K562 (cell line): ENCODE data around the gene LGR6. TPM values are rescaled to one million over a fixed set of nuclear protein-coding genes. Genes with fewer than 3 reads are reported as not detected.

Experiments used
- BMI1 ChIP-seq: fragments of 150-350 bp; IDR thresholded peaks from 2 replicates; pipeline ENCODE4 v1.6.1; 2014; ENCODE audit warnings: low read length
- HNRNPK ChIP-seq: fragments of 200-400 bp; formaldehyde crosslinking; IDR thresholded peaks from one replicate; pipeline ENCODE4 v1.6.1; 2018; ENCODE audit warnings: mild to moderate bottlenecking, low read depth, low read length; ENCODE audit not compliant: poor library complexity, severe bottlenecking
- JUN ChIP-seq, 2 experiments: sonication (generic) in 1 of 2; formaldehyde crosslinking in 1 of 2; IDR thresholded peaks; 2 replicates each; pipeline versions ENCODE4 v1.6.1 to v1.8.0; 2012 to 2022; ENCODE audit warnings: borderline replicate concordance in 2 of 2, mild to moderate bottlenecking in 2 of 2, improper control_type of control experiment in 1 of 2, low read depth in 1 of 2, low read length in 1 of 2, missing genetic modification reagents in 1 of 2
- MEF2A ChIP-seq: IDR thresholded peaks from 2 replicates; pipeline ENCODE4 v1.6.1; 2011; ENCODE audit warnings: low read depth, mild to moderate bottlenecking, low read length, moderate library complexity; ENCODE audit not compliant: control insufficient read depth
- NCOR1 ChIP-seq: fragments of 450-650 bp; IDR thresholded peaks from 2 replicates; pipeline ENCODE4 v1.6.1; 2016; ENCODE audit warnings: mild to moderate bottlenecking, moderate library complexity
- PCBP2 ChIP-seq: fragments of 200-400 bp; formaldehyde crosslinking; IDR thresholded peaks from 2 replicates; pipeline ENCODE4 v1.6.1; 2018; ENCODE audit warnings: low read length, low read depth, mild to moderate bottlenecking, moderate library complexity; ENCODE audit not compliant: poor library complexity, severe bottlenecking
- SMARCA4 ChIP-seq: fragments of 450-650 bp; IDR thresholded peaks from 2 replicates; pipeline ENCODE4 v1.6.1; 2016
- XRCC5 ChIP-seq: fragments of 200-400 bp; formaldehyde crosslinking; IDR thresholded peaks from 2 replicates; pipeline ENCODE4 v1.6.1; 2017; ENCODE audit warnings: low read depth, mild to moderate bottlenecking, low read length
- ZNF239 ChIP-seq: fragments of 250-450 bp; sonication (Bioruptor Pico); IDR thresholded peaks from 2 replicates; pipeline ENCODE4 v1.4.0; 2020; ENCODE audit warnings: mild to moderate bottlenecking
- ZNF316 ChIP-seq: fragments of 450-650 bp; IDR thresholded peaks from 2 replicates; pipeline ENCODE4 v1.6.1; 2016
- ZNF347 ChIP-seq: fragments of 450-650 bp; formaldehyde crosslinking; IDR thresholded peaks from 2 replicates; pipeline ENCODE4 v1.4.0; 2020; ENCODE audit warnings: low read depth, mild to moderate bottlenecking, moderate library complexity
- polyA plus RNA-seq, 8 experiments: library from polyadenylated mRNA; depleted of rRNA in 4 of 8; stranded (reverse) in 5 of 8; unstranded in 3 of 8; fragments of >200 nt; fragmentation: Nextera tagmentation in 2 of 8; fragmentation: Illumina TruSeq in 1 of 8; extraction: Ambion mirVana in 2 of 8; extraction: Trizol in 1 of 8; gene quantifications; 2 replicates each; pipeline versions ENCODE4 v1.2.1 to v1.2.3, GENCODE V29; 2011 to 2014; ENCODE audit warnings: inconsistent platforms in 1 of 8, missing spikeins in 1 of 8
- total RNA-seq, 7 experiments: library from RNA; depleted of rRNA in 6 of 7; stranded (reverse); fragments of >200 nt in 6 of 7; fragmentation: Illumina TruSeq in 2 of 7; extraction: Trizol in 2 of 7; gene quantifications; 2 replicates each; pipeline versions ENCODE4 v1.2.1 to v1.2.3, GENCODE V29; 2011 to 2021; ENCODE audit warnings: low replicate concordance in 1 of 7
- TF ChIP-seq, protein P1 (sequence below): fragments of 150-350 bp; IDR thresholded peaks from 2 replicates; pipeline ENCODE4 v1.6.1; 2014; ENCODE audit warnings: low read depth, mild to moderate bottlenecking, low read length, borderline replicate concordance
- TF ChIP-seq, protein P2 (sequence below): fragments of 450-650 bp; IDR thresholded peaks from 2 replicates; pipeline ENCODE4 v1.6.1; 2018; ENCODE audit warnings: mild to moderate bottlenecking, low read depth; ENCODE audit not compliant: partially characterized antibody
- TF ChIP-seq, protein P3 (sequence below): fragments of 450-650 bp; IDR thresholded peaks from 2 replicates; pipeline ENCODE4 v1.7.0; 2016; ENCODE audit warnings: borderline replicate concordance
- TF ChIP-seq, protein P4 (sequence below): fragments of 450-650 bp; formaldehyde crosslinking; IDR thresholded peaks from 2 replicates; pipeline ENCODE4 v1.4.0; 2022; ENCODE audit warnings: missing genetic modification characterization
- TF ChIP-seq, protein P5 (sequence below): fragments of 450-650 bp; formaldehyde crosslinking; IDR thresholded peaks from 2 replicates; pipeline ENCODE4 v1.4.0; 2022; ENCODE audit warnings: missing genetic modification characterization

The LGR6 gene
- total and polyA plus RNA-seq, 9 of the 15 experiments (the other 6 are each of a cell fraction or from before 2014, with no cell fraction given) = 0.01 to 0.54 (median 0.17) TPM; not detected in 1

DNA sequence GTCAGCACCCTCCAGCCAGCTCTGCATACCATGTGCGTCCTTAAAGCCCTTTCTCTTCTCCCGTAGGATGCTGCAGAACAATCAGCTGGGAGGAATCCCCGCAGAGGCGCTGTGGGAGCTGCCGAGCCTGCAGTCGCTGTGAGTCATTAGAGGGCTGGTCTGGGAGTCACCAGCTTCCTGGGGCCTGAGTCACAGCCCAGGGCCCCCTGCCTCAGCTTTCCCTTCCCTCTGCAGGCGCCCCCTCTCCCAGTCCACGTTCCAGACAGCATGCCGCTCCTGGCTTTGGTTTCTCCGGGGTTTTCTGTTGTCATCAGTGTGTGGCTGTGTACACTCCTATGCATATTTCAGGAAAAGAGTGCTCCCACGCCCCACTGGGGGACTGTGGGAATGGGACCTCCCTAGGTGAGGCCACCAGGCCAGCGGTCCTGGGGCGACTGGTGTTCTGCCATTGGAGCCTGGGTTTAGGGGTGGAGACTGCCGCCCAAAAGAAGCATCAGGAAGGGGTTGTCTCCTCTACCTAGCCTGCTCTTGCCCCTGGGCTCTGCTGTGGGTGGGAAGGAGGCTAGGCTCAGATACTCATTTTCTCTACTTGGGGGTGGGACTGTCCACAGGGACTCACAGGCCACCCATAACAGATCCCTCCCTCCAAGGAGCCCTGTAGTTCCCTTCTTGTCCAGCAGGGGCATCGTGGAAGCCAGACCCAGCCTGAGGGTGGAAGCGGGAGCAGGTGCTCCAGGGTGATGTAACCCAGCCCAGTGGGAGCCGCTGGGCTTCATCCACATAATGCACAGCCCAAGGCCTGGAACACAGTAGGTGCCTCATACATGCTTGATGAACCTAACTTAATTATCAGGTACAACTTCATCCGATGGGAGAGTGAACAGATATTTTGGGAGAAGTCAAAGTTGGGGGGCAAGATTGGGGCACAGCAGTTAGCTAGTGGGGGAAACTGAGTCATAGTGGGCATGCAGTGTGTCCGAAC is 42.5 kb downstream of the LGR6 start (continued):
- peak; percentile 70; the same call in 1 of the 2 replicates for TF ChIP-seq JUN (IDR thresholded peaks at IDR 0.05; ENCODE audit: borderline replicate concordance, low read depth, low read length)
- no peak; the same call in 1 of the 2 replicates for TF ChIP-seq JUN (CRISPR knock-in tag; IDR thresholded peaks at IDR 0.05; ENCODE audit: borderline replicate concordance)
- TF ChIP-seq PCBP2 = no peak
- no peak for TF ChIP-seq HNRNPK
- no peak for TF ChIP-seq ZNF239 (CRISPR knock-in tag)
- TF ChIP-seq MEF2A = no peak
- TF ChIP-seq, protein P1, sequence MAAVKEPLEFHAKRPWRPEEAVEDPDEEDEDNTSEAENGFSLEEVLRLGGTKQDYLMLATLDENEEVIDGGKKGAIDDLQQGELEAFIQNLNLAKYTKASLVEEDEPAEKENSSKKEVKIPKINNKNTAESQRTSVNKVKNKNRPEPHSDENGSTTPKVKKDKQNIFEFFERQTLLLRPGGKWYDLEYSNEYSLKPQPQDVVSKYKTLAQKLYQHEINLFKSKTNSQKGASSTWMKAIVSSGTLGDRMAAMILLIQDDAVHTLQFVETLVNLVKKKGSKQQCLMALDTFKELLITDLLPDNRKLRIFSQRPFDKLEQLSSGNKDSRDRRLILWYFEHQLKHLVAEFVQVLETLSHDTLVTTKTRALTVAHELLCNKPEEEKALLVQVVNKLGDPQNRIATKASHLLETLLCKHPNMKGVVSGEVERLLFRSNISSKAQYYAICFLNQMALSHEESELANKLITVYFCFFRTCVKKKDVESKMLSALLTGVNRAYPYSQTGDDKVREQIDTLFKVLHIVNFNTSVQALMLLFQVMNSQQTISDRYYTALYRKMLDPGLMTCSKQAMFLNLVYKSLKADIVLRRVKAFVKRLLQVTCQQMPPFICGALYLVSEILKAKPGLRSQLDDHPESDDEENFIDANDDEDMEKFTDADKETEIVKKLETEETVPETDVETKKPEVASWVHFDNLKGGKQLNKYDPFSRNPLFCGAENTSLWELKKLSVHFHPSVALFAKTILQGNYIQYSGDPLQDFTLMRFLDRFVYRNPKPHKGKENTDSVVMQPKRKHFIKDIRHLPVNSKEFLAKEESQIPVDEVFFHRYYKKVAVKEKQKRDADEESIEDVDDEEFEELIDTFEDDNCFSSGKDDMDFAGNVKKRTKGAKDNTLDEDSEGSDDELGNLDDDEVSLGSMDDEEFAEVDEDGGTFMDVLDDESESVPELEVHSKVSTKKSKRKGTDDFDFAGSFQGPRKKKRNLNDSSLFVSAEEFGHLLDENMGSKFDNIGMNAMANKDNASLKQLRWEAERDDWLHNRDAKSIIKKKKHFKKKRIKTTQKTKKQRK = no peak
- TF ChIP-seq ZNF316 = no peak
- peak; percentile 96 for TF ChIP-seq XRCC5
- TF ChIP-seq ZNF347 (CRISPR knock-in tag) = no peak
- TF ChIP-seq, protein P2, sequence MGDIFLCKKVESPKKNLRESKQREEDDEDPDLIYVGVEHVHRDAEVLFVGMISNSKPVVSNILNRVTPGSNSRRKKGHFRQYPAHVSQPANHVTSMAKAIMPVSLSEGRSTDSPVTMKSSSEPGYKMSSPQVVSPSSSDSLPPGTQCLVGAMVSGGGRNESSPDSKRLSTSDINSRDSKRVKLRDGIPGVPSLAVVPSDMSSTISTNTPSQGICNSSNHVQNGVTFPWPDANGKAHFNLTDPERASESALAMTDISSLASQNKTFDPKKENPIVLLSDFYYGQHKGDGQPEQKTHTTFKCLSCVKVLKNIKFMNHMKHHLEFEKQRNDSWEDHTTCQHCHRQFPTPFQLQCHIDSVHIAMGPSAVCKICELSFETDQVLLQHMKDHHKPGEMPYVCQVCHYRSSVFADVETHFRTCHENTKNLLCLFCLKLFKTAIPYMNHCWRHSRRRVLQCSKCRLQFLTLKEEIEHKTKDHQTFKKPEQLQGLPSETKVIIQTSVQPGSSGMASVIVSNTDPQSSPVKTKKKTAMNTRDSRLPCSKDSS = no peak
- TF ChIP-seq, protein P3, sequence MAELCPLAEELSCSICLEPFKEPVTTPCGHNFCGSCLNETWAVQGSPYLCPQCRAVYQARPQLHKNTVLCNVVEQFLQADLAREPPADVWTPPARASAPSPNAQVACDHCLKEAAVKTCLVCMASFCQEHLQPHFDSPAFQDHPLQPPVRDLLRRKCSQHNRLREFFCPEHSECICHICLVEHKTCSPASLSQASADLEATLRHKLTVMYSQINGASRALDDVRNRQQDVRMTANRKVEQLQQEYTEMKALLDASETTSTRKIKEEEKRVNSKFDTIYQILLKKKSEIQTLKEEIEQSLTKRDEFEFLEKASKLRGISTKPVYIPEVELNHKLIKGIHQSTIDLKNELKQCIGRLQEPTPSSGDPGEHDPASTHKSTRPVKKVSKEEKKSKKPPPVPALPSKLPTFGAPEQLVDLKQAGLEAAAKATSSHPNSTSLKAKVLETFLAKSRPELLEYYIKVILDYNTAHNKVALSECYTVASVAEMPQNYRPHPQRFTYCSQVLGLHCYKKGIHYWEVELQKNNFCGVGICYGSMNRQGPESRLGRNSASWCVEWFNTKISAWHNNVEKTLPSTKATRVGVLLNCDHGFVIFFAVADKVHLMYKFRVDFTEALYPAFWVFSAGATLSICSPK = no peak
- TF ChIP-seq, protein P4, sequence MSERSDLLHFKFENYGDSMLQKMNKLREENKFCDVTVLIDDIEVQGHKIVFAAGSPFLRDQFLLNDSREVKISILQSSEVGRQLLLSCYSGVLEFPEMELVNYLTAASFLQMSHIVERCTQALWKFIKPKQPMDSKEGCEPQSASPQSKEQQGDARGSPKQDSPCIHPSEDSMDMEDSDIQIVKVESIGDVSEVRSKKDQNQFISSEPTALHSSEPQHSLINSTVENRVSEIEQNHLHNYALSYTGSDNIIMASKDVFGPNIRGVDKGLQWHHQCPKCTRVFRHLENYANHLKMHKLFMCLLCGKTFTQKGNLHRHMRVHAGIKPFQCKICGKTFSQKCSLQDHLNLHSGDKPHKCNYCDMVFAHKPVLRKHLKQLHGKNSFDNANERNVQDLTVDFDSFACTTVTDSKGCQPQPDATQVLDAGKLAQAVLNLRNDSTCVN = no peak
- TF ChIP-seq BMI1 = no peak
- no peak for TF ChIP-seq SMARCA4
- no peak for TF ChIP-seq NCOR1
- TF ChIP-seq, protein P5, sequence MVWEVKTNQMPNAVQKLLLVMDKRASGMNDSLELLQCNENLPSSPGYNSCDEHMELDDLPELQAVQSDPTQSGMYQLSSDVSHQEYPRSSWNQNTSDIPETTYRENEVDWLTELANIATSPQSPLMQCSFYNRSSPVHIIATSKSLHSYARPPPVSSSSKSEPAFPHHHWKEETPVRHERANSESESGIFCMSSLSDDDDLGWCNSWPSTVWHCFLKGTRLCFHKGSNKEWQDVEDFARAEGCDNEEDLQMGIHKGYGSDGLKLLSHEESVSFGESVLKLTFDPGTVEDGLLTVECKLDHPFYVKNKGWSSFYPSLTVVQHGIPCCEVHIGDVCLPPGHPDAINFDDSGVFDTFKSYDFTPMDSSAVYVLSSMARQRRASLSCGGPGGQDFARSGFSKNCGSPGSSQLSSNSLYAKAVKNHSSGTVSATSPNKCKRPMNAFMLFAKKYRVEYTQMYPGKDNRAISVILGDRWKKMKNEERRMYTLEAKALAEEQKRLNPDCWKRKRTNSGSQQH (CRISPR knock-in tag) = no peak
